ENCODE measurements around the gene UQCR11. TPM values are rescaled to one million over a fixed set of nuclear protein-coding genes. Genes with fewer than 3 reads are reported as not detected.

The UQCR11 gene
- total RNA-seq, 1 donor from 2014 or later = 61.0 TPM

GRCh38 chr19:1570836-1571235 is 34.4 kb downstream of the UQCR11 start:
- peaks cover 4 to 9% of the 10 kb centered on the region in 2 donors for H3K4me1 ChIP-seq
- intact Hi-C loops (cut with DNase I) = no loop called here
- no peaks in the 10 kb centered on the region for H3K27me3 ChIP-seq
- H3K36me3 ChIP-seq = no peaks in the 10 kb centered on the region
- no peaks in the 10 kb centered on the region for H3K9me3 ChIP-seq
- no peak overlapping the region for H3K27ac ChIP-seq
- TF ChIP-seq CTCF (IDR thresholded peaks at IDR 0.05) = no peak
- no peak overlapping the region for H3K4me3 ChIP-seq
- no peak for DNase-seq (ENCODE audit: low spot score in 2 of 2)

- H3K4me3 ChIP-seq = no peak overlapping the region
- H3K9me3 ChIP-seq = no peaks in the 10 kb centered on the region
- H3K36me3 ChIP-seq = no peaks in the 10 kb centered on the region
- no peak for DNase-seq (ENCODE audit: low spot score in 2 of 2)
- peaks cover 4 to 9% of the 10 kb centered on the region in 2 donors for H3K4me1 ChIP-seq
- TF ChIP-seq CTCF (IDR thresholded peaks at IDR 0.05) = no peak
- intact Hi-C loops (cut with DNase I) = loop anchor here (5.0 kb wide), 1 partner anchor 37 kb away; the partner anchor contains the start of gene UQCR11
- no peak overlapping the region for H3K27ac ChIP-seq
- no peaks in the 10 kb centered on the region for H3K27me3 ChIP-seq
These were observed 35.3 kb downstream of the UQCR11 start for GRCh38 chr19:1569997-1570396.

- Histone ChIP-seq H3K27ac (peak within 1 kb of the TSS; percentile 72 to 84), H3K4me3 (peak within 1 kb of the TSS; percentile 57 to 94), H3K27me3 (no peaks in the 10 kb centered on the region), H3K9me3 (no peaks in the 10 kb centered on the region), H3K4me1 (peaks cover 4 to 9% of the 10 kb centered on the region in 2 donors), H3K36me3 (no peaks in the 10 kb centered on the region)
- intact Hi-C loops (cut with DNase I) = loop anchor here (1.0 to 5.0 kb wide), 2 partner anchors 39 to 85 kb away; partner anchors contain the start of gene UQCR11
- TF ChIP-seq CTCF (IDR thresholded peaks at IDR 0.05) = no peak
- peak in 1 of 2 donors; percentile 85 for DNase-seq (ENCODE audit: low spot score in 2 of 2)
These were observed 36.8 kb downstream of the UQCR11 start, which contains the start of gene MEX3D for GRCh38 chr19:1568320-1569019. TSS of gene MEX3D (minus strand) at chr19:1568325. CDS start at chr19:1568058, 267 bp downstream.

GRCh38 chr19:1567848-1568227 is 37.4 kb downstream of the UQCR11 start:
- no peaks in the 10 kb centered on the region for H3K36me3 ChIP-seq
- intact Hi-C loops (cut with DNase I) = loop anchor here (1.0 to 5.0 kb wide), 2 partner anchors 39 to 85 kb away; partner anchors contain the start of gene UQCR11
- peak overlapping the region; percentile 57 to 94 for H3K4me3 ChIP-seq
- DNase-seq (ENCODE audit: low spot score in 2 of 2) = no peak
- H3K27ac ChIP-seq = no peak overlapping the region
- H3K27me3 ChIP-seq = no peaks in the 10 kb centered on the region
- H3K9me3 ChIP-seq = no peaks in the 10 kb centered on the region
- TF ChIP-seq CTCF (IDR thresholded peaks at IDR 0.05) = no peak
- H3K4me1 ChIP-seq = peaks cover 4 to 9% of the 10 kb centered on the region in 2 donors

- no peak for DNase-seq (ENCODE audit: low spot score in 2 of 2)
- Histone ChIP-seq H3K36me3 (no peaks in the 10 kb centered on the region), H3K9me3 (no peaks in the 10 kb centered on the region), H3K27me3 (no peaks in the 10 kb centered on the region), H3K27ac (peak overlapping the region; percentile 75 to 84), H3K4me3 (peak overlapping the region; percentile 57 to 94), H3K4me1 (peaks cover 4 to 9% of the 10 kb centered on the region in 2 donors)
- TF ChIP-seq CTCF (IDR thresholded peaks at IDR 0.05) = no peak
- intact Hi-C loops (cut with DNase I) = loop anchor here (5.0 kb wide), 1 partner anchor 40 kb away; the partner anchor contains the start of gene UQCR11
These were observed 38.0 kb downstream of the UQCR11 start for GRCh38 chr19:1567116-1567847.

All from ascending aorta (tissue), 2 donors.